Measurements from ENCODE around the gene CDYL. TPM values are rescaled to one million over a fixed set of nuclear protein-coding genes. Genes with fewer than 3 reads are reported as not detected.
A peak's percentile ranks its signal among the peaks of the same experiment; 100 is the strongest.

Gene CDYL
- total and polyA plus RNA-seq, 8 donors, result 3.4 to 15.3 (median 10.2) TPM

- FAIRE-seq (no peak), ATAC-seq (no peak), DNase-seq (no peak)
- no peaks in the 10 kb centered on the region for H3K36me3 ChIP-seq
- 95 to 98% methylated on average over 3 of the region's 3 CpGs for WGBS, 2 donors
- H3K27ac ChIP-seq, result no peak overlapping the region
- no peaks in the 10 kb centered on the region for H3K4me1 ChIP-seq
- no peak overlapping the region for H3K4me3 ChIP-seq
- peaks cover 0 to 4% (median 0%) of the 10 kb centered on the region in 4 donors for H3K9me3 ChIP-seq
- no peak for TF ChIP-seq CTCF (IDR thresholded peaks at IDR 0.05)
- H3K27me3 ChIP-seq, result no peaks in the 10 kb centered on the region
- intact Hi-C loops (cut with DNase I), result no loop called here
Measured at GRCh38 chr6:4840169-4840568, 64.0 kb downstream of the CDYL start.

GRCh38 chr6:4844108-4844507 lies 67.9 kb downstream of the CDYL start:
- Histone ChIP-seq H3K4me1 (peaks cover 0 to 10% (median 8%) of the 10 kb centered on the region in 3 donors), H3K4me3 (no peak overlapping the region), H3K27me3 (no peaks in the 10 kb centered on the region), H3K9me3 (peaks cover 0 to 4% (median 0%) of the 10 kb centered on the region in 4 donors), H3K36me3 (no peaks in the 10 kb centered on the region), H3K27ac (no peak overlapping the region)
- 95 to 98% methylated on average over 7 of the region's 7 CpGs for WGBS, 2 donors
- ATAC-seq, result no peak
- no peak for FAIRE-seq
- DNase-seq, result no peak
- no peak for TF ChIP-seq CTCF (IDR thresholded peaks at IDR 0.05)
- intact Hi-C loops (cut with DNase I), result no loop called here

GRCh38 chr6:4846387-4846786 lies 70.2 kb downstream of the CDYL start:
- DNase-seq, result no peak

GRCh38 chr6:4848382-4849068 lies 72.3 kb downstream of the CDYL start:
- intact Hi-C loops (cut with DNase I), result no loop called here
- 36 to 52% methylated on average over 7 of the region's 7 CpGs for WGBS, 2 donors
- DNase-seq (no peak), FAIRE-seq (no peak), ATAC-seq (peak in 3 of 4 donors; percentile 45 to 82 (median 59))
- Histone ChIP-seq H3K27ac (no peak overlapping the region), H3K27me3 (no peaks in the 10 kb centered on the region), H3K36me3 (no peaks in the 10 kb centered on the region), H3K4me1 (peaks cover 0 to 12% (median 10%) of the 10 kb centered on the region in 3 donors), H3K4me3 (no peak overlapping the region), H3K9me3 (no peaks in the 10 kb centered on the region)
- TF ChIP-seq CTCF (IDR thresholded peaks at IDR 0.05), result peak in 1 of 4 donors; percentile 13

More at GRCh38 chr6:4846387-4846786, 70.2 kb downstream of the CDYL start:
- peak in 3 of 4 donors; percentile 55 to 61 (median 60) for ATAC-seq
- Histone ChIP-seq H3K4me1 (peaks cover 0 to 12% (median 10%) of the 10 kb centered on the region in 3 donors), H3K27me3 (no peaks in the 10 kb centered on the region), H3K27ac (no peak overlapping the region), H3K9me3 (no peaks in the 10 kb centered on the region), H3K4me3 (no peak overlapping the region), H3K36me3 (no peaks in the 10 kb centered on the region)
- no peak for TF ChIP-seq CTCF (IDR thresholded peaks at IDR 0.05)
- FAIRE-seq, result no peak
- intact Hi-C loops (cut with DNase I), result no loop called here
- 17 to 21% methylated on average over 2 of the region's 2 CpGs for WGBS, 2 donors
